RWPE2 (cell line): ENCODE data around the gene GPR4.

Experiments used
- ATAC-seq: fragments of 200-7000 bp; cut with Tn5 transposase; 3 replicates; pipeline ENCODE4 v1.9.1; 2021; ENCODE audit warnings: low read depth
- DNase-seq: peaks from one replicate; pipeline ENCODE4 v3.0.0-alpha.2; 2020; ENCODE audit warnings: low spot score
- H3K27ac ChIP-seq: fragments of 450-650 bp; 2 replicates; pipeline ENCODE4 v1.5.1; 2017; ENCODE audit warnings: mild to moderate bottlenecking; ENCODE audit not compliant: poor library complexity, severe bottlenecking
- H3K27me3 ChIP-seq: fragments of 250-450 bp; sonication (Bioruptor Pico); 2 replicates; pipeline ENCODE4 v1.5.1; 2021; ENCODE audit warnings: mild to moderate bottlenecking, moderate library complexity; ENCODE audit not compliant: insufficient read depth, poor library complexity, severe bottlenecking
- H3K36me3 ChIP-seq: fragments of 250-450 bp; sonication (Bioruptor Pico); 2 replicates; pipeline ENCODE4 v1.5.1; 2020; ENCODE audit warnings: low read depth, mild to moderate bottlenecking, moderate library complexity
- H3K4me1 ChIP-seq: fragments of 250-450 bp; sonication (Bioruptor Pico); 2 replicates; pipeline ENCODE4 v1.5.1; 2021; ENCODE audit warnings: mild to moderate bottlenecking, moderate library complexity; ENCODE audit not compliant: insufficient read depth, poor library complexity, severe bottlenecking
- H3K4me3 ChIP-seq: fragments of 250-450 bp; sonication (Bioruptor Pico); 2 replicates; pipeline ENCODE4 v1.5.1; 2021; ENCODE audit warnings: mild to moderate bottlenecking, moderate library complexity; ENCODE audit not compliant: severe bottlenecking
- H3K9me3 ChIP-seq: fragments of 250-450 bp; sonication (Bioruptor Pico); 2 replicates; pipeline ENCODE4 v1.5.1; 2021; ENCODE audit warnings: mild to moderate bottlenecking, moderate library complexity; ENCODE audit not compliant: severe bottlenecking
- TF ChIP-seq, protein P1 (sequence below): fragments of 450-650 bp; IDR thresholded peaks from one replicate; pipeline ENCODE4 v1.5.1; 2017; ENCODE audit warnings: mild to moderate bottlenecking, moderate library complexity; ENCODE audit not compliant: poor library complexity, severe bottlenecking

The GPR4 gene

DNA sequence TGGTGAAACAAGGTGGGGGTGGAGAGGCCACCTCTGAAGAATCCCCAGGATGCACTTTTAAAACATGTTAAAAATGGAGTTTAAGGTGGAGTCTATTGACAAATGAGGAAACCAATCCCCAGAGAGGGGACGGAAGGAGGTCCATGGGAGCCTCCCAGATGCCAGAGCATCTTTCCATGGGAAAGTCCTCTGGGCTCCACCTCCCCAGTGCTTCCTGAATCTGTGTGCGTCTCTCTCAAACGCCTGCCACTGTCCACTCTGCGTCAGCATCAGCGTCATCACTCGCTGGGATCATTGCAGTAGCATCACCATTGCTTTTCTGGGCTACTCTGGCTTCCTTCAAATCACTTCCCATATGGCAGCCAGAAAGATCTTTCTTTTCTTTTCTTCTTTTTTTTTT is 6.2 kb downstream of the GPR4 start:
- DNase-seq (no peak), ATAC-seq (no peak)
- Histone ChIP-seq H3K27ac (no peak overlapping the region), H3K4me1 (peaks cover 28% of the 10 kb centered on the region), H3K36me3 (no peaks in the 10 kb centered on the region), H3K4me3 (no peak overlapping the region), H3K27me3 (no peaks in the 10 kb centered on the region), H3K9me3 (no peaks in the 10 kb centered on the region)
- TF ChIP-seq, protein P1, sequence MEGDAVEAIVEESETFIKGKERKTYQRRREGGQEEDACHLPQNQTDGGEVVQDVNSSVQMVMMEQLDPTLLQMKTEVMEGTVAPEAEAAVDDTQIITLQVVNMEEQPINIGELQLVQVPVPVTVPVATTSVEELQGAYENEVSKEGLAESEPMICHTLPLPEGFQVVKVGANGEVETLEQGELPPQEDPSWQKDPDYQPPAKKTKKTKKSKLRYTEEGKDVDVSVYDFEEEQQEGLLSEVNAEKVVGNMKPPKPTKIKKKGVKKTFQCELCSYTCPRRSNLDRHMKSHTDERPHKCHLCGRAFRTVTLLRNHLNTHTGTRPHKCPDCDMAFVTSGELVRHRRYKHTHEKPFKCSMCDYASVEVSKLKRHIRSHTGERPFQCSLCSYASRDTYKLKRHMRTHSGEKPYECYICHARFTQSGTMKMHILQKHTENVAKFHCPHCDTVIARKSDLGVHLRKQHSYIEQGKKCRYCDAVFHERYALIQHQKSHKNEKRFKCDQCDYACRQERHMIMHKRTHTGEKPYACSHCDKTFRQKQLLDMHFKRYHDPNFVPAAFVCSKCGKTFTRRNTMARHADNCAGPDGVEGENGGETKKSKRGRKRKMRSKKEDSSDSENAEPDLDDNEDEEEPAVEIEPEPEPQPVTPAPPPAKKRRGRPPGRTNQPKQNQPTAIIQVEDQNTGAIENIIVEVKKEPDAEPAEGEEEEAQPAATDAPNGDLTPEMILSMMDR: no peak

DNA sequence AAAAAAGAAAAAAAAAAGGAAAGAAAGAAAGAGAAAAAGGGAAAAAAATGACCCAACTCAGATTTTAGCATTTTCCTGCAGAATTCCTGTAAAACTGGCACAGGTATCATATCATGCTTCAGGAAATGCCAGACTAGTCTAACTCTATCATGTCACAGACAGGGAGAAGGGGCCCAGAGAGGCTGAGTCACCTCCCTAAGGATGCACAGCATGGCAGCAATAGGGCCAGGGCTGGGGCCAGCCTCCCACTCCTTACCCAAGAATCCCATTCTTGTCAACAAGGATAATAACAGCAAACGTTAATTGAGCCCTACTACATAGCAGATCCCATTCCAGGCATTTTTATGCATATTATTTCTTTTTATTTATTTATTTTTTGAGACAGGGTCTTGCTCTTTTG is 8.5 kb downstream of the GPR4 start:
- Histone ChIP-seq H3K9me3 (no peaks in the 10 kb centered on the region), H3K4me1 (peaks cover 18% of the 10 kb centered on the region), H3K27me3 (no peaks in the 10 kb centered on the region), H3K4me3 (no peak overlapping the region), H3K36me3 (no peaks in the 10 kb centered on the region), H3K27ac (no peak overlapping the region)
- no peak for ATAC-seq
- TF ChIP-seq, protein P1: no peak
- DNase-seq: no peak

- TF ChIP-seq, protein P1: no peak
- peak; percentile 59 for ATAC-seq
Observed at GRCh38 chr19:45592366-45592765, 9.6 kb downstream of the GPR4 start.

GRCh38 chr19:45591638-45592005 is 10.4 kb downstream of the GPR4 start:
- Histone ChIP-seq H3K27ac (peak overlapping the region; percentile 40), H3K9me3 (no peaks in the 10 kb centered on the region), H3K36me3 (no peaks in the 10 kb centered on the region), H3K27me3 (no peaks in the 10 kb centered on the region), H3K4me1 (peaks cover 10% of the 10 kb centered on the region), H3K4me3 (no peak overlapping the region)
- ATAC-seq (no peak), DNase-seq (no peak)
- TF ChIP-seq, protein P1: no peak

More at GRCh38 chr19:45592366-45592765, 9.6 kb downstream of the GPR4 start:
- peaks cover 10% of the 10 kb centered on the region for H3K4me1 ChIP-seq
- H3K4me3 ChIP-seq: no peak overlapping the region
- DNase-seq: no peak
- H3K27ac ChIP-seq: peak overlapping the region; percentile 40
- H3K36me3 ChIP-seq: no peaks in the 10 kb centered on the region
- H3K9me3 ChIP-seq: no peaks in the 10 kb centered on the region
- H3K27me3 ChIP-seq: no peaks in the 10 kb centered on the region

DNA sequence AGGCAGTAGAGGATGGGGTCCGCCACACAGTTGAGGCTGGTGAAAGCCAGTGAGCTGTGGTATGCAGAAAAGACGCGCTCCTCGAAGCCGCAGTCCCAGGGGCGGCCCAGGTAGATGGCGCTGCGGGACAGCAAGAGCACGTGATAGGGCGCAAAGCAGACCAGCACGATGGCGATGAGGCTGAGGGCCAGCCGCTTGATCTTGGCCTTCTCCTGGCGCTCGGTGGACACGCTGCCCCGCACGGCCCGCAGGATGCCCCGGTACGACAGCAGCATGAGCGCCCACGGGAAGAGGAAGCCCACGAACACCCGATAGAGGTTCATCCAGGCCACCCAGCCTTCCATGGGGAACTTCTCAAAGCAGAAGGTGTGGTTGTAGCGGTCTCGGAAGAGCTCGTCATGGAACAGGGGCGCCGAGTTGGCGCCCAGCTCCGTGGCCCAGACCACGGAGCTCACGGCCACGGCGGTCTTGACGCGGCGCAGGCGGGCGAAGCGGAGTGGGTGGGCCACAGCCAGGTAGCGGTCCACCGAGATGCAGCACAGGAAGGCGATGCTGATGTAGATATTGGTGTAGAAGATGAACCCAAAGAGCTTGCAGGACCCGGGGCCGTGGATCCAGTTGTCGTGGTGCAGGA is 10.9 kb downstream of the GPR4 start:
- H3K27ac ChIP-seq: no peak overlapping the region

More for the DNA sequence above, 10.9 kb downstream of the GPR4 start:
- ATAC-seq (peak; percentile 64; the same call in 2 of the 3 replicates), DNase-seq (no peak)
- TF ChIP-seq, protein P1: peak; percentile 64
- Histone ChIP-seq H3K4me1 (peaks cover 10% of the 10 kb centered on the region), H3K36me3 (no peaks in the 10 kb centered on the region), H3K27me3 (no peaks in the 10 kb centered on the region), H3K9me3 (no peaks in the 10 kb centered on the region), H3K4me3 (no peak overlapping the region)
